Nucleus accumbens (tissue), 56 donors: ENCODE results near the gene SF3B4.
"Not testable (repeated sequence)": the region's sequence is repeated elsewhere in the genome, so short reads cannot be mapped to it uniquely, and the experiment has no call there.

ENCODE experiments used
- DNase-seq, 56 donors: peaks; one replicate each; lab custom pipeline; 2025; lab: John Stamatoyannopoulos, UW

The SF3B4 gene

DNA sequence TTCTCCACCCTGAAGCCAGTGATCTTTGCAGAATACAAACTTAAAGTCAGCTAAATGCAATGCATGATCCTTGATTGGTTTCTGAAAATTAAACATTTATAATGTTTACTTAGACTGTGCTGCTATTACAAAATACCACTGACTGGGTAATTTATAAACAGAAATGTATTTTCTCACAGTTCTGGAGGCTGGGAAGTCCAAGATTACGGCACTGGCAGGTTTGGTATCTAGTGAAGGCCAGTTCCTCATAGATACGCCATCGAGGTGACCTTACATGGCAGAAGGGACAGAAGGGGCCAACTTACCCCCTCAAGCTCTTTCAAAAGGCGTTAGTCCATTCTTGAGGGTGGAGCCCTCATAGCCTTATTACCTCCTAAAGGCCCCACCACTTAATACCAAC lies 31.0 kb downstream of the SF3B4 start:
- no peak for DNase-seq

DNA sequence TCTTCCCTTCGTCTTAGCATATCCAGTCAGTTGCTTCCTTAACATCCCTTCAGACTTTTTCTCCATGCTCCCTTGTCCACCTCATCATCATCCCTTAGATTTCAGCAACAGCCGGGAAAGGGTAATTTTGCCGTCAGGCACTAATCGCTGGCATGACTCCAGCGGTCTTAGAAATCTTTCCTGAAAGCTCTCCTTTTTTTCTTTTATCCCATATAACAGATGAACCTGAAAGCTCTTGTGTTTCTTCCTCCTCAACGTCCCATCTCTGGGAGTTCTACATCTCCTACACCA lies 38.7 kb downstream of the SF3B4 start:
- peak in 8 of 56 donors; percentile 13 to 42 (median 20) for DNase-seq

DNA sequence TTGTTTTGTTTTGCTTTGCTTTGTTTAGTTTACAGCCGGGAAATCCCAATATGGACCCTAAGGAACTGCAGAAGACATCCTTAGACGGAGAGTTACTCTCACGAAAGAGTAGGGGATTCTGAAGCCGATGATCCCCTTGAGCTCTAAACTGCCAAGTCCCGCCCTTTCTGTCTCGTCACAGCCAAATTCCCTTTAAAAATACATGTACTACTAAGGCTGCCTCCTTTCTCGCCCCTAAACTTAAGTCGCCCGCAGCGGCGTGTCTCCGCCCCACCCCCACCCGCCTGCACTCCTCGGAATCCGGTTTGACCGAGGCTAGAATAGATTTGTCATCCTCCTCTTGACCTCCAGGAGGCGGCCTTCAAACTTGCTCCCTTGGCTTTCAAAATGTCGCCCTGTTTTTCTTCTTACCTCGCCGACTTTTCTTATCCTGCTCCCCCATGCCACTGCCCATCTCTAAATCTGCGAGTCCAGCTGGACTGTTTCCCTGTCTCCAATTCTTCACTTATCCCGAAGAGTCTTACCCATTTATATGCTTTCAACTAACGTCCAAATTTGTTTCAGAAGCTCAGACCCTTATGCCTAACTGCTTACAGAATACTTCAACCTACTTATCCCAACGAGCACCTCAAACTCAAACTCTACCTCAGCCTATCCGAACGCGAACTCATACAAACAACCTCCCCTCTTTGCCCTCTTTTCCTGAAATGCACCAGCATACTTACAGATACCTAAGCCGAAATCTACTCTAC lies 39.2 kb downstream of the SF3B4 start:
- DNase-seq = peak in 54 of 56 donors; percentile 9 to 91 (median 67)

DNA sequence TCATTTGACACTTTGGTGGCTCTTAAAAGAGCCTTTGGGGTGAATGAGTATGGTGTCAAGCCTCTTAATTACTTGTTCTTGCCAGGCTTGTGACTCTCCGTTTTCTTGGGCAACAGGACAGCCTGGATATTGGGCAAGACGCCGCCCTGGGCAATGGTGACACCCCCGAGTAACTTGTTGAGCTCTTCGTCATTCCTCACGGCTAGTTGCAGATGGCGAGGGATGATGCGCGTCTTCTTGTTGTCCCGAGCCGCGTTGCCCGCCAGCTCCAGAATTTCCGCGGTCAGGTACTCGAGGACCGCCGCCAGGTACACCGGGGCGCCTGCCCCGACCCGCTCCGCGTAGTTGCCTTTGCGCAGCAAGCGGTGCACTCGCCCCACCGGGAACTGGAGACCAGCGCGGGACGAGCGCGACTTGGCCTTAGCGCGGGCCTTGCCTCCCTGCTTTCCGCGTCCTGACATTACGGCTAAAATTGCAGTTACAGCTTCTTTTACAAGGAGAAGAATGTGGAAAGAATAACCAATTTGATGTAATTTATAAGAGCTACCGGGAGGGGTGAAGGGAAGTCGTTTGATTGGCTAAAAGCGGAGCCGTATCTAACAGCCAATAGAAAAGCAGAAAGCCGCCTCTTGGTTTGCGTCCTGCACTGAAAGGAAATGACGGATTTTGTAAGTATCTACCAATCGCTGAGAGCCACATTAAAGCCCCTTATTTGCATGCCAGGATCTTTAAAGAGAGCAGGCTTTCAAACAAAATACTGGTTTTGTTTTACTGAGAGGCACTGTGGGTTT lies 40.0 kb downstream of the SF3B4 start:
- peak; percentile 32 to 98 (median 82) for DNase-seq

DNA sequence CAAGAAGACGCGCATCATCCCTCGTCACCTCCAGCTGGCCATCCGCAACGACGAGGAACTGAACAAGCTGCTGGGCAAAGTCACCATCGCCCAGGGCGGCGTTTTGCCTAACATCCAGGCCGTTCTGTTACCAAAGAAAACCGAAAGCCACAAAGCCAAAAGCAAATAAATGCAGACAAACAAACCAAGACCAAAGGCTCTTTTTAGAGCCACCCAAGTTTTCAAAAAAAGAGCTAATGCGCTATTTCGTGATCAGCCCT lies 40.5 kb downstream of the SF3B4 start:
- not testable (repeated sequence) for DNase-seq

DNA sequence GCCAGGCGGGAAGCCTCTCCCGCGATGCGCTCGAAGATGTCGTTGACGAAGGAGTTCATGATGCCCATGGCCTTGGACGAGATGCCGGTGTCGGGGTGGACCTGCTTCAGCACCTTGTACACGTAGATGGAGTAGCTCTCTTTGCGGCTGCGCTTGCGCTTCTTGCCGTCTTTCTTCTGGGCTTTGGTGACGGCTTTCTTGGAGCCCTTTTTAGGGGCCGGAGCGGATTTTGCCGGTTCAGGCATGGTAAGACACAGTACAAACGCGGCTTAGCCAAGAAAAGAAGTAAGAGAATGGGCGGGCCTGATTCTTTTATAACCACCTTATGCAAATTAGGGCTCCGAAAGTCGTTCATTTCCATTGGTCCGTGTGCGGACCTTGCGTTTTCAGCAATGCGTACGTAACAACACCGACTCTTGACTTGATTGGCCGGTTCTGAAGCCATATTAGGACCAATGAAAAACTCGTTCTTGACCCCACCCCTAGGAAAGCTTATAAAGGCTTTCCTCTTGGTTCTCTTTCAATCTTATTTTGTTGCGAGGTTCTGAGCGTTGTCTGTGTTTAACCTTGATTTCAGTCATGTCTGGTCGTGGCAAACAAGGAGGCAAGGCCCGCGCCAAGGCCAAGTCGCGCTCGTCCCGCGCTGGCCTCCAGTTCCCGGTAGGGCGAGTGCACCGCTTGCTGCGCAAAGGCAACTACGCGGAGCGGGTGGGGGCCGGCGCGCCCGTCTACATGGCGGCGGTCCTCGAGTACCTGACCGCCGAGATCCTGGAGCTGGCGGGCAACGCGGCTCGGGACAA lies 41.0 kb downstream of the SF3B4 start:
- peak; percentile 37 to 99 (median 90) for DNase-seq

DNA sequence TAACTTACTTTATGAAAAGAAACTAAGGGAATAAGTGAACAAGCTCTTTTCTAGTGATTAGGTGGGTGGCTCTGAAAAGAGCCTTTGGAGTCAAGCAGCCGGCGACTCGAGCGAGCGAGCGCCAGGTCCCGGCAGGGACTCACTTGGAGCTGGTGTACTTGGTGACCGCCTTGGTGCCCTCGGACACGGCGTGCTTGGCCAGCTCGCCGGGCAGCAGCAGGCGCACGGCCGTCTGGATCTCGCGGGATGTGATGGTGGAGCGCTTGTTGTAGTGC lies 41.5 kb downstream of the SF3B4 start:
- peak in 6 of 56 donors; percentile 24 to 50 (median 45) for DNase-seq

DNA sequence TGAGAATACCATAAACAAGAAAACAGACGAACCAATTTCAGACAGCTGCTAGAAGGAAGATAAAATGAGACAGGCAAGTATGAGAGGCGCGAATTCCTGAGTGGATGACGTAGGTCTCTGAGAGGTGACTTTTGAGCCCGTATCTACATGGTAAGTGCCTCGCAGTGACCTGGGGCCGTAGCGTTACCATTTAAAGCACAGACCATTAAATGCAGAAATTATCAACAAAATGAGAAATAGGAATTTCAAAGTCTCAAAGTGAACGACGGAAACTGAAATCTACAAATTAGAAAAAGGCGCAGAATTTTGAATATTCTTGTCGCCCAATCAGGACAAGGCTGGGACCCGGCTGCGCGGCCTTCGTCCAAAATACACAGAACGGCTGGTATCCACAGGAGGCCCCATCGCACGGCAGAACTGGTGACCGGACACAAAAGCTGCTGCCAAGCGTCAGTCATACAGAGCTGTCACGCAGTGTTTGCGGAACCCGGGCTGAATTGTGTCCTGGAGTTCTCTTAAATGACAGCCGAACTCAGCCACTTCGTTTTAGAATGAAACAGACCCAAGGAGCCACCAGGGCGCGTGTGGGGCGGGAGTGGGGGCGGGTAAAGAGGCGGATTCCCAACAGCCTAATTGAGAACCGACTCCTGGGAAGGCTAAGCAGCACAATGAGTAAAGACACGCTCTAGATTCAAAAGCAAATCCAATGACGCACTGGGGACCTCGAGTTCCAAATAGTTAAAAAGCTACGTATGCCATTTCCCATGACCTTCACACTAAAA lies 42.1 kb downstream of the SF3B4 start:
- DNase-seq = peak; percentile 14 to 87 (median 65)

DNA sequence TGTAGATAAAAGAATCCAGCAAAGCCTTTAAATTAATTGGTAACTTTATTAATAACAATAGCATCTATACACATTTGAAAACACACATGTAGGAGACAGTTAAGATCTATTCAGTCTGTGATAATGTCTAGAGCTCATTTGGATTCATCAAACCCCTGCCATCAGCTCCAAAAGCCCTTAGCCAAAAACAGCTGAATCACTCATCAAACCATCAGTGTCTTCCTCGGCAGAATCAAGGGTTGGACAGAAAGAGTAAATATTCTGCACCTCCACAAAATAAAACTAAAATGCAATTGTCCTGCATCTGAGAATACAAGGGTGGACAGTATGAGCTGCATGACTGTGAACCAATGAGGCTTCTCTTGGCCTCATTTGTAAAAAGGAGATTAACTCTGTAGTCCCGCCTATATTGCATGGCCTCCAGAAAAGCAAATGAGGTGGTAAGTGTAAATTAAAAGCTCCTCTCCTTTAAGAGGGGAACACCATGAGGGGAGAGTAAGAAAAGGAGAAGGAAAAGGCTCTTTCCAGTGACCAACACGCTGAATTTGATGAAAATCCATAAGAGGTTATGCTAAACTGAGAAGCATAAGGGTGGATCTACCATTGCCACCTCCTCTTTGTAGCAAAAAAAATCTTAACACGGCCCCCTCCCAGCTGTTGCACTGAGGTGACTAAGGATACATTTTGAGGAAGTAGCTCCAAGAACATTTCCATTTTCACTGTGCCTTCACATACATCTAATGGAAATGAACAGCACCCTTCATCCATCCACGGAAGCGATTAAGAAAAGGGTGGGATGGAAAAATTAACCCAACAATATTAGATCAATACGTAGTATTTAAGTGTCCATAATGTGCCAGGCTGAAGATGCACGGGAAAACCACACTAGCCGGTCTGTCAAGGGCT lies 42.9 kb downstream of the SF3B4 start:
- no peak for DNase-seq

DNA sequence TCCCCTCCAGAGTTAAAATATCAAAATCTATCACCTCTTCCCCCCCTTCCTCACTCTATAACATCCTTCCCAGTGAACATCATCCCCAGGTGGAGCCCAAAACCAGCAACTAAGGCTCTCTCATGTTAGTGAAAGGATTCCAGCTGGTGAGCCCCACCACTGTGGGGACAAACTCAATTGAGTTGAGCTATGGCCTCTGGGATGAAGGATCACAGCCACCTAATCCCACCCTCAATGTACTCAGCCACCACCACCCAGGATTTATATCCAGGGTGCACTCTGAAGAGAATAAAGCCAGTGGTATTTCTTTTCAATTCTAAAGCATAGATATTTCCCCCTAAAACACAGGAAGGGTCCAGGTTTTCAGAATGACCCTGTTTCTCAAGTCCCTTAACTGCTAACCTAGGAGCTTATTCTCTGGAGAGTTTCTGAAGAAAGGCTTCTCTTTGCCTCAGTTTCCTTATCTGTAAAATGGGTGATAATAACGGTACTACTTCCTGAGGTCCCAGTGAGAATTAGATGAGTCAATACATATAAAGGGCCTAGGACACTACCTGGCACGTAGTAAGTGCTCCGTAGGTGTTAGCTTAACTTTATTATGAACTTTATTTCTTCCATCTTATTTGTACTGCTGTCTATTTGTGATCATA lies 43.9 kb downstream of the SF3B4 start:
- no peak for DNase-seq

DNA sequence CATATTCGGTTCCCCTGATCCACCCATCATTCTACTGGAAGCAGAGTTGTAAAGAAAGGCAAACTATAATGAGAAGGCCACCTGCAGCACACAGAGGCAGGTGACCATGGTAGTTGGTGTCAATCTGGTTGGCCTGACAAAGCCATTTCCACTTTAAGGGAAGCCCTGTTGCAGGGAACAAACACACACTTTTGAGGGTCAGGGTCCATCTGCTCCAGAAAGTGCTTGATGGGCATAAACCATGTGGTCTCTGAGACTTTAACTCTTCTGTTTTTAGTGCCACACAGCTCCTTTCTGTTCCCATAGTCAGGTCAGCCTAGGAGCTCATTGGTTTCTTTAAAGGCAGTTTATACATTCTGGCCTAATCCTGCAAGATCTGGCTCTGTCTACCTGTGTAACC lies 45.7 kb downstream of the SF3B4 start:
- no peak for DNase-seq

DNA sequence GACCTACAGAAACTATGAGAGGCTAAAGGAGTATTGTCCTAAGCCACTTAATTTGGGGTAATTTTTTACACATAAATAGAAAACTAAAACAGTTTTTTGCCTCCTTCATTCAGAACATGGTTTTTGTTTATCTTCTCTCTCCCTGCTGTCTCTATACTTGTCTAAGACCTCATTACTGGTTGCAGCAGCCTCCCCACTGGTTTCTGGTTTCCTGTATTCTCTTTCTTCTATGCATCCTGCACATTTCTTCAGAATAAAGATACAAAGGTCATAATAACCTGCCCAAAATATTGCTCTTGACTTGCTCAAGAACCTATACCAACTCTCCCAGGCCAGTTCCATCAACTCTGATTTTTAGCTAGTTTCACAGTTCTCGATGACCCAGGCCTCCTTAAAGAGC lies 48.0 kb downstream of the SF3B4 start:
- no peak for DNase-seq

DNA sequence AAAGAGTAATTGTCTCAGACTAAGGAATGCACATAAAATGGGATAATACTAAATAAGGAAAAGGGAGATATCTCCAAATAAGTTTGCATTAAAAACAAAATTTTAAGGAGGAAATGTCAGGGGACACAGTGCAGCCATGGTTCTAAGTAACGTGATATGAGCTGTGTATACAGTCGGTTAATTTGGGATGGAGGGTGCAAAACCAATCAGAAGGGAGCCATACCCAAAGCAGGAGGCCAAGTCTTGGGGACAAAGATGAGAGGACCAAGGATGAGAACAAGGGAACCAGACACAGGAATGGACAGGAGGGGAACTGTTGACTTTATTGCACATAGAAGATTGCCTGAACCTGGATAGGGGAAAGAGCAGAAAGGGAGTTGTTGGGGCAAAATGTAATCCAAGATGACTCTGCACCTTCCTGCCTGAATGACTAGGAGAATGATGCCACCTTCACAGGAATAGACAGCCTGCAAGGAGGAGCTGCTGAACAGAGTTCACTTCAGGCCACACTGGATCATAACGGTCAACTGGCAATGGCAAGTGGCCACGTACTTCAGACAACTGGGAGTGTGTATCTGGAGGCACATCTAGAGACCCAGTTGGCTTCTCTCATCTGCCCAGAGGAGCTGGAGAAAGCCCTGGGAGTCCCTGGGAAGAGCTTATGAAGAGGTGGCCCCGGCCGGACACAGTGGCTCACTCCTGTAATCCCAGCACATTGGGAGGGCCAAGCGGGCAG lies 50.2 kb downstream of the SF3B4 start:
- no peak for DNase-seq
